H1 (cell line): ENCODE results near the gene JAKMIP2.

Experiments used
- BACH1 ChIP-seq: IDR thresholded peaks from 2 replicates; pipeline ENCODE4 v1.6.1; 2012; ENCODE audit warnings: low read length, improper control_type of control experiment
- EZH2 ChIP-seq: fragments of 200-600 bp; sonication (generic); IDR thresholded peaks from 2 replicates; pipeline ENCODE4 v1.7.1; 2012; ENCODE audit warnings: low read depth, mild to moderate bottlenecking, moderate library complexity, low read length, inconsistent platforms; ENCODE audit not compliant: severe bottlenecking
- KDM5A ChIP-seq: fragments of 200-600 bp; IDR thresholded peaks from 2 replicates; pipeline ENCODE4 v1.7.1; 2012; ENCODE audit warnings: mild to moderate bottlenecking, low read length, inconsistent platforms, mixed read lengths
- POLR2A ChIP-seq, 2 experiments: IDR thresholded peaks; 1 replicate in 1 of 2; 2 replicates in 1 of 2; pipeline ENCODE4 v1.6.1; 2011; ENCODE audit warnings: low read depth in 2 of 2, low read length in 2 of 2, mild to moderate bottlenecking in 2 of 2; ENCODE audit errors: control extremely low read depth in 1 of 2
- POLR2AphosphoS5 ChIP-seq: IDR thresholded peaks from 2 replicates; pipeline ENCODE4 v1.6.1; 2011; ENCODE audit warnings: low read depth, low read length
- SAP30 ChIP-seq: fragments of 300-600 bp; sonication (generic); IDR thresholded peaks from 2 replicates; pipeline ENCODE4 v1.7.1; 2012; ENCODE audit warnings: low read length, moderate library complexity, mild to moderate bottlenecking, inconsistent platforms; ENCODE audit not compliant: insufficient read depth, insufficient replicate concordance
- TAF1 ChIP-seq: IDR thresholded peaks from 2 replicates; pipeline ENCODE4 v1.6.1; 2011; ENCODE audit warnings: mild to moderate bottlenecking, low read depth, low read length
- USF2 ChIP-seq: IDR thresholded peaks from 2 replicates; pipeline ENCODE4 v1.6.1; 2011; ENCODE audit warnings: low read length, improper control_type of control experiment
- YY1 ChIP-seq: IDR thresholded peaks from 2 replicates; pipeline ENCODE4 v1.6.1; 2011; ENCODE audit warnings: low read depth, mild to moderate bottlenecking, low read length
- TF ChIP-seq, protein P1 (sequence below), 3 experiments: IDR thresholded peaks; 1 replicate in 2 of 3; 2 replicates in 1 of 3; pipeline versions ENCODE4 v1.5.1 to v1.6.1; 2011; ENCODE audit warnings: low read length in 3 of 3, mild to moderate bottlenecking in 3 of 3, inconsistent platforms in 2 of 3, low read depth in 1 of 3, moderate library complexity in 1 of 3; ENCODE audit not compliant: insufficient read depth in 1 of 3; ENCODE audit errors: control extremely low read depth in 1 of 3
- TF ChIP-seq, protein P2 (sequence below): IDR thresholded peaks from 2 replicates; pipeline ENCODE4 v1.6.1; 2012; ENCODE audit warnings: inconsistent platforms

GRCh38 chr5:147786142-147786541 is 3.6 kb upstream of the JAKMIP2 start:
- TF ChIP-seq SAP30 (no peak), EZH2 (no peak), KDM5A (no peak), POLR2A (IDR thresholded peaks at IDR 0.05; ENCODE audit: control extremely low read depth in 1 of 2, low read depth in 2 of 2, low read length in 2 of 2) (no peak), TAF1 (no peak), USF2 (no peak), YY1 (no peak), BACH1 (no peak), POLR2AphosphoS5 (no peak)
- TF ChIP-seq, protein P1, sequence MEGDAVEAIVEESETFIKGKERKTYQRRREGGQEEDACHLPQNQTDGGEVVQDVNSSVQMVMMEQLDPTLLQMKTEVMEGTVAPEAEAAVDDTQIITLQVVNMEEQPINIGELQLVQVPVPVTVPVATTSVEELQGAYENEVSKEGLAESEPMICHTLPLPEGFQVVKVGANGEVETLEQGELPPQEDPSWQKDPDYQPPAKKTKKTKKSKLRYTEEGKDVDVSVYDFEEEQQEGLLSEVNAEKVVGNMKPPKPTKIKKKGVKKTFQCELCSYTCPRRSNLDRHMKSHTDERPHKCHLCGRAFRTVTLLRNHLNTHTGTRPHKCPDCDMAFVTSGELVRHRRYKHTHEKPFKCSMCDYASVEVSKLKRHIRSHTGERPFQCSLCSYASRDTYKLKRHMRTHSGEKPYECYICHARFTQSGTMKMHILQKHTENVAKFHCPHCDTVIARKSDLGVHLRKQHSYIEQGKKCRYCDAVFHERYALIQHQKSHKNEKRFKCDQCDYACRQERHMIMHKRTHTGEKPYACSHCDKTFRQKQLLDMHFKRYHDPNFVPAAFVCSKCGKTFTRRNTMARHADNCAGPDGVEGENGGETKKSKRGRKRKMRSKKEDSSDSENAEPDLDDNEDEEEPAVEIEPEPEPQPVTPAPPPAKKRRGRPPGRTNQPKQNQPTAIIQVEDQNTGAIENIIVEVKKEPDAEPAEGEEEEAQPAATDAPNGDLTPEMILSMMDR (IDR thresholded peaks at IDR 0.05; ENCODE audit: control extremely low read depth in 1 of 3, insufficient read depth in 1 of 3, low read depth in 1 of 3, low read length in 3 of 3) = no peak
- TF ChIP-seq, protein P2, sequence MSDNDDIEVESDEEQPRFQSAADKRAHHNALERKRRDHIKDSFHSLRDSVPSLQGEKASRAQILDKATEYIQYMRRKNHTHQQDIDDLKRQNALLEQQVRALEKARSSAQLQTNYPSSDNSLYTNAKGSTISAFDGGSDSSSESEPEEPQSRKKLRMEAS = no peak
